Fibroblast of gingiva (primary cell): ENCODE data around the gene BTG4.

Experiments used
- DNase-seq: peaks from one replicate; pipeline ENCODE4 v3.0.0-alpha.2; 2011; ENCODE audit warnings: low read depth

BTG4 gene

DNA sequence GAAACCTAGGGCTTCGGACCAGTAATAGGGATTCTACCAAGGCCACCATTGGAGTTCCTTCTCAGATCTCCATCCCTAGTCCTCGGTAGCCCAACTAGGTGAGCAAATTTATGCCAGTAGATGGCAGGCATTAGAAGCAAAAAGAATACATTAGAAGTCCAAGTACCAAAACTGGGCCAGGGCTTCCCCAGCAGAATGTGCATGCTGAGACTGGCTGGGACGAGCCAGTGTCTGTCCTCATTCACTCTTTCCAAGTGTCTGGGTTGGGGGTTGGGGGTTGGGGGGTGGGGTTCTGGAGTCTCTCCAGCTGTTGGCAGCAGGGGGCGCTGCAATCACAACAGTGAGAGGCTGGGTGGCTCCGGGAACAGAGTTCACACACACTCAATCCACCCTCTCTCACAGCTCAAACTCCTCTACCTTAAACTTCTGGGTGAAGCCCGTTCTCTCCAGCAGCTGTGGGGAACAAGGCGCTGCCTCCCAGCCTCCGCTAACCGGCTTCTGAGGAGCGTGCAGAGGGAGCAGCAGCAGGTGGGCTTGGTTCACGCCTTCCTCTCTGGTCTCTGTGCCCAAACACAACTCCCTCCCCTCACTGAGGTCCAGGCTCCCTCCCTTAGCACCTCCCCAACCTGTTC lies 57.5 kb downstream of the BTG4 start:
- DNase-seq: peak; percentile 53

DNA sequence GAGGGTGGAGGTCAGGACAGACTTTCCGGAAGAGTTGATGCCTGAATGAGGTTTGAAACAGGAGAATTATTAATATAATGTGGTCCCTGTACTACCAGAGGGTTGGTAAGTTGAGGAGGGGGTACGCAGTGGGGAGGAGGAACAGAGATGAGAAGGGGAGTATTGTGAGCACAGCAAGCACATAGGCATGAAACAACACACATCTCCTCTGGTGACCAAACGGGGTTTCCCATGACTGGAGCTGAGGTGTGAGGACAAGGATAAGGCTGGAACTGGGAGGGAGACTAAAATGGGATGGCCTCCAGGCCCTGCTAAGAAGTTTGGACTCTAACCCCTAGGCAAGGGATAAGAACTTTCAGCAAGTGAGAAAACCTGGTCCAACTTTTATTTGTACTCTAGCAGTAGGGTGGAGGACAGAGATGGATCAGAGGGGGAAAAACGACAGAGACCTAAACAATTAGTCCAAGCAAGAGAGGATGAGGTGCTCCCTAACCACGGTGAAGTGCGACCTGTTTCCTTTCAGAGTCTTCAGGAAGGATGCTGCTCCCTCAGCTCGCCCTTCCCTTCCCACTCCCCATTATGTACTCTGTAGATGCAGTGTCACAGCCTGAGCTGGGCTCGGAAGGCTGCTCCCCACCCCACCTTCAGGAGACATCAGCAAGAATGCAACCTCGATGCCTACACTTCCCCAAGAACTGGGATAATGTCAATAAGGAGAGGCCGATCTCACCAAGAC lies 59.2 kb downstream of the BTG4 start:
- no peak for DNase-seq

DNA sequence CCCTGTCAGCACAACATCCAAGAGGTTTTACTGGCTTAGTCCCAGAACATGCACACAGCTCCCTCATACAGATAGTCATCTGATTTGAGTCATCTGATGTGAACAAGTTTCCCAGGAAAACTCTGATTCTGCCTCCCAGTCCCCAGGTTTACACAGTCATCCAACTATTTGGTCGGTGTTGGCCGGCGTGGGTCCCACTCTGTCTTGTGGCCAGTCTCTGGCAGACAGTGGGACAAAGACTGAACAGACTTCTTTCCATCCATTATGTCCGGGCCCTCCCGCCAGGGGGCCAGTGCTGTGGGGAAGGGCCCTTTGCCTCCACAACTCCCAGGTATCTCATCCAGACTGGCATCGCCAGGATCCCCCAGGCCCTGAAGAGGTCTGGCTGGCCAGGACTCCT lies 60.0 kb downstream of the BTG4 start:
- no peak for DNase-seq

DNA sequence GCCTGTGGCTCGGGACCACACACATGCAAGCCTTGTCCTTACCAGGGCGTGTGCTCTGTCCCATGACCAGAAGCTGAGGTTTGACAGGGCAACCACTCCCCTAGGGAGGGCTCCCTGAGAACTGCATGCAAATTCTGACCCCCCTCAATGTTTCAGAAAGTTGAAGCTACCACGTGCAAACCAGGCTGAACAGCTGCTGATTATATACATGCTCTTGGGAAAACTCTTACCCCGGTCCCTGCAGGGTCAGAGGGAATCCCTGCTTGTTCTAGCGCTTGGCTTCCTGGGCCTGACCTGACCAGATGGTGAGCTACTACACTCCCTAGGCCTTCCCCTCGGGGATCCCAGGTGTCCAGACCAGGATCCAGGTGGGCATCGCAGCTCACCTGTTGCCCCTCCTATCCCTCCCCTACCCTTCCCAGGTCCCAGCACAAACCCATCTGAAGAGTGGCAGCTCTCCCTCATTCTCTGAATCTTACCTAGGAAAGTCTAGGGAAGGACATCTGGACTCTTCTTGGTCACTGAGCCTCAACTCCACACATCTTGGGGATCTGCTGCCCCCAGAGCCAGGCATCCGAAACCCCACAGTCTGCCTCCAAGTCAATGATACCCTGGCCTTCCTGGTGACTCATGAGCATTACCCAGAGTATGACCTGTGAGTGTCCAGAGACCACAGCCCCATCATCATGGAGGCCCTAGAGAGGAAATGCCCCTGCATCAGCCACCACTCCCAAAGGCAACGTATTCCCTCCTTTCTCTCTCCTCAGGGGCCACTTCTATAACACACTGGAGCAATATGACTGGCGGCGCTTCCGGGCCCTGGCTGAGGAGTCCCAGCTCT lies 61.5 kb downstream of the BTG4 start:
- DNase-seq: no peak

DNA sequence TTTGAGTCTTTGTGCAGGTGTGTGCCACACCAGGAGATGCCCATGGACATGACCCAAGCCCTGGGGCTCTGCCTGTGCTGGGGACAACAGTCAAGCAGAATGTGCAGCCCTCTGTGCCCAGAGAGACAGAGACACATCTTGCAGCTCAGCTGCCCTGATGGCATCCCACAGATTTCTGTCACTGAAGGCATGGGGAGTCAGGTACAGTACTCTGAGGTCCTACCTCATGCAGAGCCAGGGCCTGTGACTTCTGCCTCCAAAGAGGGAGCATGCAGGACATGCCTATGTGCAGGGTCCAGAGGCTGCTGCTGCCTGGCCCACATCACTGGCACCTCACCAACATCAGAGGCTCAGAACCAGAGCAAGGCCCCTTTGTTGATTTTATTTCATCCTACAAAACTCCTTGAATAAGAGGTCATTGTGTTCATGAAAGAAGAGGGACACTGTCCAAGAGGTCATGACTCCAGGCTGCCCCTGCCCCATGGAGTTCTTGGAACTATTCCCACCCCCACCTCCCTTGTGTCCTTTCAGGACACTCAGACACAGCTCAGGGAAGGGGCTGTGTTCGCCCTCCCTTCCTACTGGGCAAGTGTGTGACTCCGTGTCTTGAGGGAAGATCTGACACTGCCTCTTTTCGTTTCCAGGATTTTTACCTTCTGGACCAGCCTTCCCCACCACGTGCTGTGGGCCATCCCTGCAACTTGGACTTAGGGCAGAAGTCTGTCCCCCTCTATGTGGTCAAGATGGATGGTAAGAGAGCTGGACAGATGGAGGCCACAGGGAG lies 62.3 kb downstream of the BTG4 start:
- no peak for DNase-seq

DNA sequence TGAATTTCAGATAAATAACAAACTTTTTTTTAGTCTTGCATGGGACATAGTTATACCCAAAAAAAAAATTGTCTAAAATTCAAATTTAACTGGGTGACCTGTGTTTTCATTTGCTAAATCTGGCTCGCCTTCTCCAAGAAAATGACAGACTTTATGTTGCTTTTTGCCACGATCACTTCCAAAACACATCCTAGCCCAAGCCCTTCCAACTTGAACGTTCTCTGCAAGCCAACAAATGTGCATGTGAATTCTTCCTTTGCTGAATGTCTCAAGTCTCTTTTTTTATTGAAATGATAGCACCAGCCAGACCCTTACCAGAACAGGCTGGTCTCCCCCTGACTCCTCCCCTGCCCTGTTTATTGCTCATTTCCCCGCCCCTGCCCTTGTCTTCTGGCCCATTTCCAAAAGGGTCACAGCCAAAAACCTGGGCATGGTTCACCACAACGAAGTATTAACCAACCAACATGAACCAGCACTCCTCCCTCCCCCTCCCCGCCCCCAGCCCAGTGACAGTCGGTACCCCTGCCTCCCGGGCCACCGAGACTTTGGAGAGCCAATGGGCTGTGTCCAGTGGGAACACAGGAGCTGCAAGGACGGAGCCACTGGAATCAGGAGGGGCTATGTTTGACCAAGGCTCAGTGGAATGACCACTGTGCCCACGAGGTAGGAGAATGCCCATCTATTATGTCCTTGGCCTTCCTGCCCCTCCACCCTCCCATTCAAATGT lies 63.2 kb downstream of the BTG4 start:
- no peak for DNase-seq

DNA sequence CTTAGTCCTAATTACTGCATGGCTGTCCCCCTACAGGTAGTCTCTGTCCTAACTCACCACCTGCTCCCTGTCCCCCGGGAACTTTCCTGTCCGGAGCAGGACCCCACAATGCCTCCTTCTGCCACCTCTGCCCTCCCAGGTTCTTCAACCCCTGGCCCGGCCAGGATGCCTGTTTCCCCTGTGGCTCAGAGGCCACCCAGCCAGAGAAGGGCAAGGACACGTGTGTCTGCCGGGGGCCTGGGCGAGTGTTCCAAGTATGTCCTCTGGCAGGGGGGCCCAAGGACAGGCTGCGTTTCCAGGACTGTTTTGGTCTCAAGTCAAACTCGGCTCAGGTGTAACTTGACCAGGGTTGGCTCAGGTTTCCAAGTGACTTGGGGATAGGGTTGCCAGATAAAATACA lies 63.8 kb downstream of the BTG4 start:
- no peak for DNase-seq

DNA sequence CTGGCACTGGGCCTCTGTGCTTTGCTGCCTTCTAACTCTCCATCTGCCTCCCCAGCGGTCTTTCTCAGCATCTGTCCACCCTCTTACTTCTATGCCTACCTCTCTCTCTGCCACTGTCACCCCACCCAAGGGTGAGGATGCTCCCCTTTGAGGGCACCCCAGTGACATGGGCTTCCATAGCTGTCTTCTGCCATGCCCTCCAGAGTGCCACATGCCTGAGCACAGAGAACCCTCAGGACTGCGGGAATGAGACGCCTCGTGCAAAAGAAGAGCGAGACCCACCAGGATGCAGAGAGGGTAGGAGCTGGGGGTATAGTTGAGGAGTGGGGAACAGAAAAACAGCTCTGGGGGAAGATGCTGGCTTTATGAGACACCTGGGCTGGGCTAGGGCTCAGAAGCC lies 64.3 kb downstream of the BTG4 start:
- no peak for DNase-seq

DNA sequence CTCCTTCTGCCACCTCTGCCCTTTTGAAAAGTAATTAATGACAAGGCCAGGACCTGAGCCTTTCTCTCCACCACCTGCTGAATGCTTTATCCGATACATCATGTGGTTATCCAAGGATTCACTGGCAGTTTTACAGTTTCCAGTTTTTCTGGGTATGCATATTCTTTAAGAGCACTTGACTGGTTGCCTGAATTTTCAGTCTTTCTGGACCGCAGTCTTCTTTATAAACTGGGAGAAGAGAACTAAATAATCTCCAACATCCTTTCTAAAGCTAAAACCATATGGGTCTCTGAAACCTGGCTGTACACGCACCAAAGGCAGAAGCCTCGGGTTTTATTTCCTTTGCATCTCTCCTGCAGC lies 65.1 kb downstream of the BTG4 start:
- no peak for DNase-seq

DNA sequence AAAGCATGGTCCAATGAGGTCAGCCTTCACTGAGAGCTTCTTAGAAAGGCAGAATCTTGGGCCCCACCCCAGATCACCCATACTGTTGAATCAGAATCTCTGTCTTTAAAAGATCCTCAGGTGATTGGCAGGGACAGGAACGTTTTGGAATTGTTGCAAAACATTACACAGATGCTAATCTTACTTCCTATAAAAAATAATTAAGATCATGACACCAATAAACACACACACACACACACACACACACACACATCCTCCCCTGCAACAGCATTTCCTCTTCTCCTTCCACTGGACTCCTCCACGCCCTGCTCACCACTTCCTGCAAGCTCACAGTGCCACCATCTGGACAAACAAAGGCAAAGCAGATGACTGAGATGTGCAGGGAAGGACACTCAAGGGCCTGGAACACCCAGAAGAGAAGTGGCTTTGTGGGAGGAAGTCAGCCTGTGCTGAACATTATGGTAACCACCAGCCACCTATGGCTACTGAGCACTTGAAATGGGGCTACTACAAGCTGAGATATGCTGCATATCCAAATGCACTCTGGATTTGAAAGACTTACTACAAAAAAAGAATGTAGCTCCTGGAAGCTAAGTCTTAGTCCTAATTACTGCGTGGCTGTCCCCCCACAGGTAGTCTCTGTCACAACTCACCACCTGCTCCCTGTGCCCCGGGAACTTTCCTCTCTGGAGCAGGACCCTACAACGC lies 65.6 kb downstream of the BTG4 start:
- DNase-seq: peak; percentile 90

DNA sequence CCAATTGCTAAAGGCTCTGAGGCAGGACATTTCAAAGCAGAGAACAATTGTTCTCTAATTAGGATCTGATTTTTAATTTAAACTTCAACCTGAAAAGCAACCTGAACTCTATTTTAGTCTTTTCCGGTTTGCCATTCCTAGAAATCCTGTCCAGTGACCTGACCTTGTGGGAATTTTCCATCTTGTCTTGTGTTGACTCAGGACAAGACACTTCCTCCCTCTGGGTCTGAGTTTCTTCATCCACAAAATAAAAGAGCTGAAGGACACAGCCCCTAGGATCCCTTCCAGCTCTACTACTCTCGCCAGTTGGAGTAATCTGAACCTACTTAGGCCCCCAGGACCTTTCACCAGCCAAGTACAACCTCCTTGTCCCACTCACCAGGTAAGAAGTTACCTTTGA lies 66.6 kb downstream of the BTG4 start:
- DNase-seq: no peak
